BLaER1 (cell line): ENCODE data around the gene WDR18.

ENCODE experiments used
- H3K27ac ChIP-seq: shearing (Covaris generic); formaldehyde crosslinking; 2 replicates; pipeline ENCODE4 v1.8.1; 2022
- H3K27me3 ChIP-seq: shearing (Covaris generic); formaldehyde crosslinking; 2 replicates; pipeline ENCODE4 v1.8.1; 2022
- H3K36me3 ChIP-seq: shearing (Covaris generic); formaldehyde crosslinking; 2 replicates; pipeline ENCODE4 v1.8.1; 2022
- H3K4me1 ChIP-seq: shearing (Covaris generic); formaldehyde crosslinking; 2 replicates; pipeline ENCODE4 v1.8.1; 2022
- H3K4me2 ChIP-seq: shearing (Covaris generic); formaldehyde crosslinking; 2 replicates; pipeline ENCODE4 v1.8.1; 2022
- H3K4me3 ChIP-seq: shearing (Covaris generic); formaldehyde crosslinking; 2 replicates; pipeline ENCODE4 v1.8.1; 2022
- H3K9ac ChIP-seq: shearing (Covaris generic); formaldehyde crosslinking; 2 replicates; pipeline ENCODE4 v1.8.1; 2022
- H3K9me3 ChIP-seq: shearing (Covaris generic); formaldehyde crosslinking; 2 replicates; pipeline ENCODE4 v1.8.1; 2022
- H4K20me1 ChIP-seq: shearing (Covaris generic); formaldehyde crosslinking; 2 replicates; pipeline ENCODE4 v1.8.1; 2022
- Cebpa-rat ChIP-seq: shearing (Covaris generic); IDR thresholded peaks from 2 replicates; pipeline ENCODE4 v1.8.1; 2022

The WDR18 gene

GRCh38 chr19:941292-942132 lies 42.6 kb upstream of the WDR18 start:
- no peak for TF ChIP-seq Cebpa-rat
- Histone ChIP-seq H3K36me3 (peaks cover 55% of the 10 kb centered on the region), H4K20me1 (peaks cover 100% of the 10 kb centered on the region), H3K27ac (no peak overlapping the region; the same call in 1 of the 2 replicates), H3K4me2 (peak overlapping the region; percentile 97), H3K9ac (0 out of 2 replicates have a peak overlapping the region, but pooled peaks have one; percentile 49), H3K27me3 (no peaks in the 10 kb centered on the region), H3K4me3 (peak overlapping the region; percentile 58), H3K4me1 (peaks cover 64% of the 10 kb centered on the region), H3K9me3 (peaks cover 9% of the 10 kb centered on the region)

- Histone ChIP-seq H3K9ac (no peak overlapping the region), H3K27me3 (no peaks in the 10 kb centered on the region), H3K4me3 (no peak overlapping the region), H3K9me3 (peaks cover 6% of the 10 kb centered on the region), H3K4me1 (peaks cover 70% of the 10 kb centered on the region), H4K20me1 (peaks cover 100% of the 10 kb centered on the region), H3K36me3 (peaks cover 48% of the 10 kb centered on the region), H3K4me2 (peak overlapping the region; percentile 97), H3K27ac (no peak overlapping the region)
- no peak for TF ChIP-seq Cebpa-rat
These were observed 42.0 kb upstream of the WDR18 start for GRCh38 chr19:942133-942645.

GRCh38 chr19:943551-944170 lies 40.5 kb upstream of the WDR18 start:
- Histone ChIP-seq H3K4me1 (peaks cover 76% of the 10 kb centered on the region), H3K36me3 (peaks cover 44% of the 10 kb centered on the region)
- no peak for TF ChIP-seq Cebpa-rat

GRCh38 chr19:944171-944567 lies 40.0 kb upstream of the WDR18 start:
- no peak overlapping the region for H3K9ac ChIP-seq
- no peak overlapping the region for H3K4me2 ChIP-seq
- no peak overlapping the region for H3K27ac ChIP-seq
- peaks cover 93% of the 10 kb centered on the region for H4K20me1 ChIP-seq
- H3K27me3 ChIP-seq = no peaks in the 10 kb centered on the region
- TF ChIP-seq Cebpa-rat = no peak
- H3K36me3 ChIP-seq = peaks cover 44% of the 10 kb centered on the region
- H3K4me1 ChIP-seq = peaks cover 76% of the 10 kb centered on the region
- H3K4me3 ChIP-seq = no peak overlapping the region
- peaks cover 3% of the 10 kb centered on the region; the same call in 1 of the 2 replicates for H3K9me3 ChIP-seq

More at GRCh38 chr19:943551-944170, 40.5 kb upstream of the WDR18 start:
- Histone ChIP-seq H3K9me3 (peaks cover 3% of the 10 kb centered on the region; the same call in 1 of the 2 replicates), H4K20me1 (peaks cover 98% of the 10 kb centered on the region), H3K9ac (no peak overlapping the region), H3K4me2 (no peak overlapping the region), H3K27me3 (no peaks in the 10 kb centered on the region), H3K27ac (no peak overlapping the region), H3K4me3 (no peak overlapping the region)

GRCh38 chr19:944663-945241 lies 39.4 kb upstream of the WDR18 start:
- Histone ChIP-seq H4K20me1 (peaks cover 88% of the 10 kb centered on the region), H3K4me2 (no peak overlapping the region), H3K27ac (no peak overlapping the region), H3K4me1 (peaks cover 76% of the 10 kb centered on the region), H3K36me3 (peaks cover 38% of the 10 kb centered on the region), H3K9me3 (peaks cover 3% of the 10 kb centered on the region; the same call in 1 of the 2 replicates), H3K4me3 (no peak overlapping the region), H3K27me3 (no peaks in the 10 kb centered on the region), H3K9ac (no peak overlapping the region)
- no peak for TF ChIP-seq Cebpa-rat

GRCh38 chr19:945401-946252 lies 38.5 kb upstream of the WDR18 start:
- H3K27ac ChIP-seq = no peak overlapping the region
- H3K9me3 ChIP-seq = peaks cover 3% of the 10 kb centered on the region; the same call in 1 of the 2 replicates

GRCh38 chr19:947090-947706 lies 36.9 kb upstream of the WDR18 start:
- no peak for TF ChIP-seq Cebpa-rat
- Histone ChIP-seq H3K4me3 (no peak overlapping the region), H3K27me3 (no peaks in the 10 kb centered on the region), H3K9me3 (peaks cover 3% of the 10 kb centered on the region; the same call in 1 of the 2 replicates), H4K20me1 (peaks cover 74% of the 10 kb centered on the region), H3K9ac (no peak overlapping the region), H3K27ac (peak overlapping the region; percentile 36; the same call in 1 of the 2 replicates), H3K36me3 (peaks cover 32% of the 10 kb centered on the region), H3K4me1 (peaks cover 76% of the 10 kb centered on the region), H3K4me2 (peak overlapping the region; percentile 84)

More at GRCh38 chr19:945401-946252, 38.5 kb upstream of the WDR18 start:
- peaks cover 76% of the 10 kb centered on the region for H3K4me1 ChIP-seq
- H3K4me3 ChIP-seq = no peak overlapping the region
- H3K36me3 ChIP-seq = peaks cover 36% of the 10 kb centered on the region
- no peak for TF ChIP-seq Cebpa-rat
- peaks cover 79% of the 10 kb centered on the region for H4K20me1 ChIP-seq
- H3K9ac ChIP-seq = no peak overlapping the region
- no peaks in the 10 kb centered on the region for H3K27me3 ChIP-seq
- H3K4me2 ChIP-seq = no peak overlapping the region

- peaks cover 3% of the 10 kb centered on the region; the same call in 1 of the 2 replicates for H3K9me3 ChIP-seq
- H3K9ac ChIP-seq = peak overlapping the region; percentile 36; the same call in 1 of the 2 replicates
- H3K4me3 ChIP-seq = peak overlapping the region; percentile 10; the same call in 1 of the 2 replicates
- peaks cover 25% of the 10 kb centered on the region for H3K36me3 ChIP-seq
- peak overlapping the region; percentile 52 for H3K27ac ChIP-seq
- peak overlapping the region; percentile 84 for H3K4me2 ChIP-seq
- no peak for TF ChIP-seq Cebpa-rat
- peaks cover 71% of the 10 kb centered on the region for H4K20me1 ChIP-seq
- no peaks in the 10 kb centered on the region for H3K27me3 ChIP-seq
- peaks cover 76% of the 10 kb centered on the region for H3K4me1 ChIP-seq
These were observed 36.2 kb upstream of the WDR18 start for GRCh38 chr19:947707-948539.
